Transverse colon (tissue), 4 donors: ENCODE results near the gene SLC1A3. TPM values are rescaled to one million over a fixed set of nuclear protein-coding genes. Genes with fewer than 3 reads are reported as not detected.

Source experiments
- DNase-seq: peaks from one replicate; pipeline ENCODE4 v3.0.0-alpha.2; 2019
- H3K27ac ChIP-seq, 4 donors: fragments of 200-600 bp; sonication (generic); 2 replicates each; pipeline ENCODE4 v1.5.1; 2016 to 2018; ENCODE audit warnings: inconsistent platforms in 4 of 4
- H3K27me3 ChIP-seq: fragments of 200-600 bp; sonication (generic); 2 replicates; pipeline ENCODE4 v1.5.1; 2017; ENCODE audit warnings: inconsistent platforms
- H3K36me3 ChIP-seq, 4 donors: fragments of 200-600 bp; sonication (generic); 2 replicates each; pipeline ENCODE4 v1.5.1; 2017 to 2019; ENCODE audit warnings: inconsistent platforms in 4 of 4
- H3K4me1 ChIP-seq, 4 donors: fragments of 200-600 bp; sonication (generic); 2 replicates each; pipeline ENCODE4 v1.5.1; 2017 to 2020; ENCODE audit warnings: inconsistent platforms in 4 of 4
- H3K4me3 ChIP-seq, 4 donors: fragments of 200-600 bp; sonication (generic); 1 replicate in 1 of 4; 2 replicates in 3 of 4; pipeline versions ENCODE4 v1.5.1 to v1.6.1; 2017 to 2019; ENCODE audit warnings: inconsistent platforms in 4 of 4
- H3K9me3 ChIP-seq, 2 donors: fragments of 200-600 bp; sonication (generic); 2 replicates each; pipeline ENCODE4 v1.5.1; 2017 to 2019; ENCODE audit warnings: inconsistent platforms in 2 of 2
- CTCF ChIP-seq, 5 experiments: fragments of 200-600 bp in 3 of 5; fragments of 450-650 bp in 2 of 5; sonication (generic) in 3 of 5; IDR thresholded peaks; 1 replicate in 2 of 5; 2 replicates in 3 of 5; pipeline ENCODE4 v1.5.1; 2016 to 2017; ENCODE audit warnings: antibody characterized with exemption in 5 of 5, inconsistent platforms in 3 of 5, mild to moderate bottlenecking in 2 of 5, moderate library complexity in 1 of 5
- EP300 ChIP-seq: sonication (generic); formaldehyde crosslinking; IDR thresholded peaks from one replicate; pipeline ENCODE4 v1.6.1; 2017; ENCODE audit warnings: antibody characterized with exemption, low read depth
- POLR2A ChIP-seq: fragments of 450-650 bp; IDR thresholded peaks from one replicate; pipeline ENCODE4 v1.6.1; 2016; ENCODE audit warnings: antibody characterized with exemption, mild to moderate bottlenecking, moderate library complexity
- POLR2AphosphoS5 ChIP-seq, 3 donors: sonication (generic); formaldehyde crosslinking; IDR thresholded peaks; one replicate each; pipeline ENCODE4 v1.6.1; 2016; ENCODE audit warnings: antibody characterized with exemption in 3 of 3
- WGBS, 2 donors: methylation state at CpG; one replicate each; pipeline ENCODE4 v1.1.5; 2018; ENCODE audit warnings: low coverage in 1 of 2; 5-methylcytosine and 5-hydroxymethylcytosine counted together
- in situ Hi-C, 4 donors: fragments of 200-750 bp; cut with MboI; loops; one replicate each; pipeline versions ENCODE4 v1.15.0 to v1.15.1; 2017; ENCODE audit warnings: low sequenced_read_pairs in 3 of 4, low pct_ligation_motif_present in 1 of 4, low pct_unique_long_range_greater_than_20kb in 1 of 4
- intact Hi-C: fragments of 100-400 bp; cut with DNase I; formaldehyde crosslinking; loops from one replicate; pipeline ENCODE4 v1.15.1; 2023; ENCODE audit warnings: low total_unique reads
- total RNA-seq, 4 donors: library from RNA; depleted of rRNA; stranded (reverse); fragments of >200 nt; gene quantifications; one replicate each; pipeline ENCODE4 v1.1.0, GENCODE V29; 2016

SLC1A3 gene
- total RNA-seq, 4 donors from 2014 or later, result 0.20 to 16.0 (median 4.1) TPM

- in situ Hi-C loops, result no loop called here
Observed at GRCh38 chr5:36596247-36596646, 10.2 kb upstream of the SLC1A3 start.

GRCh38 chr5:36596756-36597155 lies 9.7 kb upstream of the SLC1A3 start:
- TF ChIP-seq EP300, result no peak
- TF ChIP-seq POLR2A, result no peak
- TF ChIP-seq CTCF (IDR thresholded peaks at IDR 0.05), result no peak
- no peak for TF ChIP-seq POLR2AphosphoS5 (IDR thresholded peaks at IDR 0.05)

More at GRCh38 chr5:36596247-36596646, 10.2 kb upstream of the SLC1A3 start:
- Histone ChIP-seq H3K4me3 (no peak overlapping the region), H3K4me1 (no peaks in the 10 kb centered on the region), H3K36me3 (no peaks in the 10 kb centered on the region), H3K27me3 (no peaks in the 10 kb centered on the region), H3K9me3 (no peaks in the 10 kb centered on the region), H3K27ac (no peak overlapping the region)
- WGBS, 2 donors, result 93% methylated on average over 1 of the region's 1 CpG; no CpG with 5 or more reads in 1 of the 2 donors
- no peak for DNase-seq
- no peak for TF ChIP-seq POLR2A
- TF ChIP-seq POLR2AphosphoS5 (IDR thresholded peaks at IDR 0.05), result no peak
- TF ChIP-seq EP300, result no peak
- TF ChIP-seq CTCF (IDR thresholded peaks at IDR 0.05), result no peak
- intact Hi-C loops, result loop anchor here (10.0 kb wide), 1 partner anchor 891 kb away; no protein-coding TSS in a partner anchor

GRCh38 chr5:36598045-36598444 lies 8.4 kb upstream of the SLC1A3 start:
- TF ChIP-seq POLR2AphosphoS5 (IDR thresholded peaks at IDR 0.05), result no peak
- no peak for TF ChIP-seq EP300
- TF ChIP-seq CTCF (IDR thresholded peaks at IDR 0.05), result no peak
- no peak for TF ChIP-seq POLR2A
- in situ Hi-C loops, result no loop called here
- Histone ChIP-seq H3K9me3 (no peaks in the 10 kb centered on the region), H3K27ac (no peak overlapping the region), H3K4me1 (no peaks in the 10 kb centered on the region), H3K4me3 (no peak overlapping the region), H3K36me3 (no peaks in the 10 kb centered on the region), H3K27me3 (peaks cover 2% of the 10 kb centered on the region)
- 79 to 80% methylated on average over 3 of the region's 3 CpGs for WGBS, 2 donors
- intact Hi-C loops, result loop anchor here (10.0 kb wide), 1 partner anchor 893 kb away; no protein-coding TSS in a partner anchor
- DNase-seq, result no peak

More at GRCh38 chr5:36596756-36597155, 9.7 kb upstream of the SLC1A3 start:
- H3K9me3 ChIP-seq, result no peaks in the 10 kb centered on the region
- H3K4me3 ChIP-seq, result no peak overlapping the region
- no peaks in the 10 kb centered on the region for H3K27me3 ChIP-seq
- H3K36me3 ChIP-seq, result no peaks in the 10 kb centered on the region
- intact Hi-C loops, result loop anchor here (10.0 kb wide), 1 partner anchor 892 kb away; no protein-coding TSS in a partner anchor
- 64 to 73% methylated on average over 3 to 6 of the region's 6 CpGs for WGBS, 2 donors
- H3K4me1 ChIP-seq, result no peaks in the 10 kb centered on the region
- H3K27ac ChIP-seq, result no peak overlapping the region
- DNase-seq, result no peak
- in situ Hi-C loops, result no loop called here

GRCh38 chr5:36599986-36600779 lies 6.2 kb upstream of the SLC1A3 start:
- Histone ChIP-seq H3K36me3 (no peaks in the 10 kb centered on the region), H3K27me3 (peaks cover 16% of the 10 kb centered on the region), H3K27ac (no peak overlapping the region), H3K9me3 (no peaks in the 10 kb centered on the region), H3K4me3 (no peak overlapping the region), H3K4me1 (no peaks in the 10 kb centered on the region)
- 57 to 73% methylated on average over 4 to 6 of the region's 6 CpGs for WGBS, 2 donors
- no peak for TF ChIP-seq CTCF (IDR thresholded peaks at IDR 0.05)
- TF ChIP-seq POLR2A, result no peak
- no peak for TF ChIP-seq POLR2AphosphoS5 (IDR thresholded peaks at IDR 0.05)
- TF ChIP-seq EP300, result no peak
- intact Hi-C loops (loop anchor here (10.0 kb wide), 1 partner anchor 895 kb away; no protein-coding TSS in a partner anchor), in situ Hi-C loops (no loop called here)
- no peak for DNase-seq
